MG63 (cell line): ENCODE data around the gene SORCS2. TPM values are rescaled to one million over a fixed set of nuclear protein-coding genes. Genes with fewer than 3 reads are reported as not detected.

Source experiments
- DNase-seq: peaks from one replicate; pipeline ENCODE4 v3.0.0-alpha.2; 2020
- H3K27me3 ChIP-seq: fragments of 250-450 bp; sonication (Bioruptor Pico); 2 replicates; pipeline ENCODE4 v1.5.1; 2020; ENCODE audit warnings: mild to moderate bottlenecking, moderate library complexity
- H3K36me3 ChIP-seq: fragments of 250-450 bp; sonication (Bioruptor Pico); 2 replicates; pipeline ENCODE4 v1.5.1; 2020; ENCODE audit warnings: mild to moderate bottlenecking, moderate library complexity
- H3K4me3 ChIP-seq: fragments of 250-450 bp; sonication (Bioruptor Pico); 2 replicates; pipeline ENCODE4 v1.5.1; 2020; ENCODE audit warnings: mild to moderate bottlenecking, moderate library complexity
- H3K9me3 ChIP-seq: fragments of 250-450 bp; sonication (Bioruptor Pico); 2 replicates; pipeline ENCODE4 v1.5.1; 2020; ENCODE audit warnings: mild to moderate bottlenecking, moderate library complexity
- total RNA-seq: library from RNA; depleted of rRNA; stranded (reverse); fragments of >200 nt; shearing (Covaris generic); gene quantifications from 2 replicates; pipeline ENCODE4 v1.2.3, GENCODE V29; 2014; ENCODE audit warnings: low replicate concordance

The SORCS2 gene
- total RNA-seq, 1 experiment from 2014 or later, result 1.5 TPM

- Histone ChIP-seq H3K36me3 (no peaks in the 10 kb centered on the region), H3K27me3 (no peaks in the 10 kb centered on the region), H3K4me3 (no peak overlapping the region), H3K9me3 (no peaks in the 10 kb centered on the region)
- DNase-seq, result no peak
Measured at GRCh38 chr4:7752649-7753048, 560.3 kb downstream of the SORCS2 start.

GRCh38 chr4:7753271-7753670 lies 560.9 kb downstream of the SORCS2 start:
- Histone ChIP-seq H3K9me3 (no peaks in the 10 kb centered on the region), H3K4me3 (no peak overlapping the region), H3K27me3 (no peaks in the 10 kb centered on the region), H3K36me3 (no peaks in the 10 kb centered on the region)
- DNase-seq, result no peak

GRCh38 chr4:7753931-7754465 lies 561.7 kb downstream of the SORCS2 start:
- no peaks in the 10 kb centered on the region for H3K27me3 ChIP-seq
- DNase-seq, result no peak
- no peaks in the 10 kb centered on the region for H3K9me3 ChIP-seq
- no peaks in the 10 kb centered on the region for H3K36me3 ChIP-seq
- H3K4me3 ChIP-seq, result no peak overlapping the region

DNA sequence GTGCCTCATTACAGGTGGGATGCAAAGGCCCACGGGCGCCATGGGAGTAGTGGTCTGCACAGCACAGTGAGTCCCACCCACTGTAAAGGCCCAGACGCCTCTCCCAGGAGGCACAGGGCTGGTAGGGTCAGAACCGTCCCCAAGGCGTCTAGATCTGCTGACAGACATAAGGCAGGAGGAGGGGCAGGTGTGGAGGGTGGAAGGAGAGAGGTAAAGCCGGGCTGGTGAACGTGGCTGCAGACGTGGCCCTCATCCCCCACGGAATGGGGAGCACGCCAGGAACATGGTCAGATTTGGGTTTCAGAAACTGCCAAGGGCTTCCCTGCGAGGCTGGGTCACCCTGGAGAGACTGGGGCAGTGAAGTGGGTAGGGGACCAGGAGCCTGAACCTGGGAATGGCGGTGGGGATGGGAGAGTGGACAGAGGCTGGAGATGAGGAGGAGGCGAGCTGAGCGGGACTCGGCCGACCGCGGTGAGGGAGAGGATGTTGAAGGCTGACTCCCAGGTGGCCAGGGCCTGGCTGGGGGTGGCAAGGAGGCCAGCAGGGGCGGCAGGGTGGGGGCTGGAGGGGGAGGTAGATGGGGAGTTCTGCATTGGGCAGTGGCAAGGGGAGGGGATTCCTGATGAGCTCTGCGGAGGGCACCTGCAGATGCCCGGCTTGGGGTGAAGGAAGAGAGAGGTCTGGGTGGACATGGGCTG lies 562.4 kb downstream of the SORCS2 start:
- no peaks in the 10 kb centered on the region for H3K27me3 ChIP-seq
- no peaks in the 10 kb centered on the region for H3K36me3 ChIP-seq
- no peak overlapping the region for H3K4me3 ChIP-seq
- H3K9me3 ChIP-seq, result no peaks in the 10 kb centered on the region
- no peak for DNase-seq

- Histone ChIP-seq H3K36me3 (no peaks in the 10 kb centered on the region), H3K27me3 (no peaks in the 10 kb centered on the region), H3K9me3 (no peaks in the 10 kb centered on the region), H3K4me3 (no peak overlapping the region)
- no peak for DNase-seq
Measured at GRCh38 chr4:7755561-7755960, 563.2 kb downstream of the SORCS2 start.

- no peak overlapping the region for H3K4me3 ChIP-seq
- H3K36me3 ChIP-seq, result peaks cover 4% of the 10 kb centered on the region; the same call in 1 of the 2 replicates
- DNase-seq, result no peak
- H3K9me3 ChIP-seq, result no peaks in the 10 kb centered on the region
- H3K27me3 ChIP-seq, result no peaks in the 10 kb centered on the region
Measured at GRCh38 chr4:7756071-7756470, 563.7 kb downstream of the SORCS2 start.

DNA sequence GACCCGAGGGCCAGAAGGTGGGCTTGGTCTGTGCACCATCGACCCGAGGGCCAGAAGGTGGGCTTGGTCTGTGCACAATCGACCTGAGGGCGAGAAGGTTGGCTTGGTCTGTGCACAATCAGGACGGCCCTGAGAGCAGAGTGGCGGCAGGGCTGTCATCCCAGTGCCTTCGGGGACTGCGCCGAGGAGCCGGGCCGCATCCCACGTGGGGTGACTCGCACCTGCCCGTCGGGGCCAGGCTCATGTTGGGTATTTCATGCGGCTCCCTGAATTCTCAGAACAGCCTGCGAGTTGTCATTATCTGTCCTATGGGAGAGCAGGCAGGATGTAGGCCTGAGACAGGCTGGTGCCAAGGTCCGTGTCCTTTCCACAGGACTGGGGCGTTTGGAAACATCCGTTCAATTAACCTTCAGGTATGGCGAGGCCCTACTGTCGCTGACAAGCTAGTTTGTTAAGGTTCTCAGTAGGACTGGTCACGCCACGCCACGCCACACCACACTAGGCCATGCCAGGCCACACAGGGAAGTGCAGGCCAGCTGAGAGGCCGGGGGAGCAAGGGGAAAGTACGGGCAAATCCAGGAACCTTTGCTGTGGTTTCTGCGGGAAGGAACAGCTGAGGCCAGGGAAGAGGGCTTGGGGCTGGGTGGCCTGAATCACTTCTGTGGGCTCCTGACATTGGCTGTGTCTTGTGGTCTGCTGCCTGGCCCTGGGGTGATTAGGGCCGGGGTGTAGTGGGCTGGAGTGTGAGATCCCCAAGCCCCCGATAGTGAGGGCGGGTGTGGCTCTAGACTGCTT lies 564.4 kb downstream of the SORCS2 start:
- DNase-seq, result no peak
- H3K9me3 ChIP-seq, result no peaks in the 10 kb centered on the region
- peaks cover 11% of the 10 kb centered on the region for H3K36me3 ChIP-seq
- H3K27me3 ChIP-seq, result no peaks in the 10 kb centered on the region
- H3K4me3 ChIP-seq, result no peak overlapping the region

DNA sequence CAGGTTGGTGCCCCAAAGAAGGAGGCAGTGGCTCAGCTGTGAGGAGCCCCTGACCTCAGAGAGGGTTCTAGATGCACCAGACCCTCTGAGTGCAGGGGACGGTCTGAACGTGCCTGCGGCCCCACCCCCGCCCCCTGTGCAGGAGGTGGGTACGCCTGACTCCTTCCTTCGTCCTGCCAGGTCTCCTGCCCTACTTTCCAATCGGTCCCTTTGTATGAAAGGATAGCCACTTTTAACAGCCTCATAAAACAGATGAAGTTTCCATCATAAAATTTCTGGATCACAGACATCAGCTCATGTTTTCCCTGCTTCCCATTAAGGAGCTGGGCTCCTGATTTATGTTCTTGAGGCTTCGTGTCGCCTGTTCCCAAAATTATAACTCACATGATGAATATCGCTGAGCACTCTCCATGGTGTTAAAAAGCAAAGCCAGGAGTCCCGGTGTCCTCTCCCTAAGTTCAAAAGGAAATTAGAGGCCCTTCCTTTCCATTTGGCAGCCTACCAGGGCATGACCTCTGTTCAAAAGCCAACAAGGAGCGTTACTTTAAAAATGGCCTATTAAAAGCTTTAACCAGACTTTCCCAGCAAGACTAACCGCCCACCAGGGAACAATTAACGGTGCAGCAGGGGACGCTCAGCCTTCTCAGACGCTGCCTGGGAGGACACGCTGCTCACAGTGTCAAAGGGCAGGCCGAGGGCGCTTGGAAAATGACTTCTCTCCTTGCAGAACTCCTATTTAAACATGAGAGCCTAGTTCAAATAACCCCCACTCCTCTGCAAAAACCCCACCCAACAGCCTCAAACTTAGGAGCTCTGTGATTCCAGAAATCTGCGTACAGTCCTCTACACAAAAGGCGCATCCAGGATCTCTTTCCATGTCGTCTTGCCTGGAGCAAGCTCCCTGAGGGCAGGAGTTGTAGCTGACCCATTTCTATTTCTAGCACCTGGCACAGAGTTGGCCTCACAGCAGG lies 565.4 kb downstream of the SORCS2 start:
- peaks cover 14% of the 10 kb centered on the region for H3K36me3 ChIP-seq
- H3K27me3 ChIP-seq, result no peaks in the 10 kb centered on the region
- no peak for DNase-seq
- no peak overlapping the region for H3K4me3 ChIP-seq
- no peaks in the 10 kb centered on the region for H3K9me3 ChIP-seq

GRCh38 chr4:7758476-7758875 lies 566.1 kb downstream of the SORCS2 start:
- no peak for DNase-seq
- H3K36me3 ChIP-seq, result peaks cover 14% of the 10 kb centered on the region

GRCh38 chr4:7759216-7759615 lies 566.9 kb downstream of the SORCS2 start:
- Histone ChIP-seq H3K27me3 (no peaks in the 10 kb centered on the region), H3K4me3 (no peak overlapping the region), H3K36me3 (peaks cover 14% of the 10 kb centered on the region), H3K9me3 (no peaks in the 10 kb centered on the region)
- DNase-seq, result no peak

More at GRCh38 chr4:7758476-7758875, 566.1 kb downstream of the SORCS2 start:
- Histone ChIP-seq H3K9me3 (no peaks in the 10 kb centered on the region), H3K27me3 (no peaks in the 10 kb centered on the region), H3K4me3 (no peak overlapping the region)

DNA sequence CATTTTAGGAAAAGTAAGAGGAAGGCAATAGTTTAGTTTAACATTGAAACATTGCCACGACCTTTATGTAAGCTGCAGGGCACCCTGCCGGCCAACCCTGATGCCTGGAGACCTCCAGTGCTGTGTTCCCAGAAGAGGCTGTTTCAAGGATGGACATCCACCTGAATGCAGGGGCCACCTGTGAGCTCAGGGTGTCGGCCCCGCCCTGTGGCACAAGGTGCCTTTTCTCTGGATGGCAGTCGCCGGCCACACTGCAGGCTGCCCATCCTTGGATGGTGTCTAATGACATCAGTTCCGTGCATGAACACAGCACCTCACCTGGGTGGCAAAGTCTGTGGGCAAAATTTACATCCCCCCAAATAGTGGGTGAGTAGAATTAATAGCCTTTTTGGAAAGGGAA lies 567.3 kb downstream of the SORCS2 start:
- Histone ChIP-seq H3K9me3 (no peaks in the 10 kb centered on the region), H3K27me3 (no peaks in the 10 kb centered on the region), H3K4me3 (no peak overlapping the region), H3K36me3 (peaks cover 14% of the 10 kb centered on the region)
- no peak for DNase-seq

- DNase-seq, result no peak
- no peaks in the 10 kb centered on the region for H3K27me3 ChIP-seq
- H3K9me3 ChIP-seq, result no peaks in the 10 kb centered on the region
- no peak overlapping the region for H3K4me3 ChIP-seq
- peaks cover 14% of the 10 kb centered on the region for H3K36me3 ChIP-seq
Measured at GRCh38 chr4:7760228-7760627, 567.9 kb downstream of the SORCS2 start.

GRCh38 chr4:7760706-7761105 lies 568.4 kb downstream of the SORCS2 start:
- no peaks in the 10 kb centered on the region for H3K27me3 ChIP-seq
- H3K9me3 ChIP-seq, result no peaks in the 10 kb centered on the region
- H3K4me3 ChIP-seq, result no peak overlapping the region
- H3K36me3 ChIP-seq, result peaks cover 14% of the 10 kb centered on the region
- DNase-seq, result no peak

DNA sequence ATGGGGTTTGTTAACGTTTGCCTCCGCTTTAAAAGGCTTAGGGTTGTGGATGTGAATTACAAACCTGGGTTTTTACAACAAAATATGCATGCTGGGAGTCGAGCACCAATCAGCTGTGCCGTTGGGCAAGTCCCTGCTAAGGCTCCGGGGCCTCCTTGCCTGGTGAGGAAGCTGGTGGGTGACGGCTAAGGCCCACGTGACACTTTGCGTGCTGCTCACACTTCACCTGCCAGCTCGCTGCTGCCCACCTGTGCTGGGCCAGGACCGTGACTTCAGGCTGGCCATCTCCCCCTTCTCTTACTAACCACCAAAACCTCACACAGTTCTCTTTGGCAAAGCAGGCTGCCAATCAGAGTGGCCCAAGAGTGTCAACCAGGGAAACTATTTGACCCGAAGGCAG lies 569.0 kb downstream of the SORCS2 start:
- Histone ChIP-seq H3K36me3 (peaks cover 14% of the 10 kb centered on the region), H3K27me3 (no peaks in the 10 kb centered on the region), H3K9me3 (no peaks in the 10 kb centered on the region), H3K4me3 (no peak overlapping the region)
- no peak for DNase-seq

GRCh38 chr4:7761720-7762119 lies 569.4 kb downstream of the SORCS2 start:
- Histone ChIP-seq H3K4me3 (no peak overlapping the region), H3K9me3 (no peaks in the 10 kb centered on the region), H3K27me3 (no peaks in the 10 kb centered on the region), H3K36me3 (peaks cover 14% of the 10 kb centered on the region)
- DNase-seq, result no peak

DNA sequence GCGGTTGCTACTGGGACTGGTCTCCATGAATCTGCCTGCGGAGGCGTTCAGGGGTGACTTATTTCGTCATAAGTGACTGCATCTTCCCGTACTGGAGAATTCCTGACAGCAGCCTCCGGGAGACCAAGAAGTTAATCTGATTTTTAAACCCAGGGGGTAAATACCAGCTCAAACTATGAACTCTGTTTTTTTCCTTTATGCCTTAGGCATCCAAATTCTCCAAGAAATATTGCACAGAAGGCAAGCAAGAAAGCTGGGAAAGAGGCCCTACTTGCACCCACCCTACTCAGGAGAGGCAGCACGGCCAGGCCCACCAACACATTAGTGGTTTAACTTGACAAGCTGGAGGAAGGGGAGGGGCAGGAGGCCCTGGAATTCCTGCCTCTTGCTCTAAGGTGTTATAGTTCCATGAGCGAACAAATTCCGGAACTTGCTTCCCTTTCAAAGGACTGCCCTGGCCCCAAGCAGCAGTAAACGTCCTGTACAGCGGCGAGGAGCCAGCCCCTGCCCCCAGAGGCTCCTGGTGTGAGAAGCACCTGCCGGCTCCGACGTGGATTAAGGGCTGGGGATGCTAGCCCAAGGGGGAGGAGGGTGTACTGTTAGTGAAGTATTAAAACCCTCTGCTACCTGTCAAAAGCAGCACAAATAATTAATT lies 570.2 kb downstream of the SORCS2 start:
- Histone ChIP-seq H3K27me3 (no peaks in the 10 kb centered on the region), H3K4me3 (no peak overlapping the region), H3K36me3 (peaks cover 14% of the 10 kb centered on the region), H3K9me3 (no peaks in the 10 kb centered on the region)
- no peak for DNase-seq
